GM19467 (cell line): ENCODE results near the gene MALSU1.

Source experiments
- ATAC-seq: cut with Tn5 transposase; IDR thresholded peaks from one replicate; pipeline ENCODE4 v1.9.1; 2021; ENCODE audit warnings: mild to moderate bottlenecking, moderate library complexity; ENCODE audit not compliant: unreplicated experiment

MALSU1 gene

DNA sequence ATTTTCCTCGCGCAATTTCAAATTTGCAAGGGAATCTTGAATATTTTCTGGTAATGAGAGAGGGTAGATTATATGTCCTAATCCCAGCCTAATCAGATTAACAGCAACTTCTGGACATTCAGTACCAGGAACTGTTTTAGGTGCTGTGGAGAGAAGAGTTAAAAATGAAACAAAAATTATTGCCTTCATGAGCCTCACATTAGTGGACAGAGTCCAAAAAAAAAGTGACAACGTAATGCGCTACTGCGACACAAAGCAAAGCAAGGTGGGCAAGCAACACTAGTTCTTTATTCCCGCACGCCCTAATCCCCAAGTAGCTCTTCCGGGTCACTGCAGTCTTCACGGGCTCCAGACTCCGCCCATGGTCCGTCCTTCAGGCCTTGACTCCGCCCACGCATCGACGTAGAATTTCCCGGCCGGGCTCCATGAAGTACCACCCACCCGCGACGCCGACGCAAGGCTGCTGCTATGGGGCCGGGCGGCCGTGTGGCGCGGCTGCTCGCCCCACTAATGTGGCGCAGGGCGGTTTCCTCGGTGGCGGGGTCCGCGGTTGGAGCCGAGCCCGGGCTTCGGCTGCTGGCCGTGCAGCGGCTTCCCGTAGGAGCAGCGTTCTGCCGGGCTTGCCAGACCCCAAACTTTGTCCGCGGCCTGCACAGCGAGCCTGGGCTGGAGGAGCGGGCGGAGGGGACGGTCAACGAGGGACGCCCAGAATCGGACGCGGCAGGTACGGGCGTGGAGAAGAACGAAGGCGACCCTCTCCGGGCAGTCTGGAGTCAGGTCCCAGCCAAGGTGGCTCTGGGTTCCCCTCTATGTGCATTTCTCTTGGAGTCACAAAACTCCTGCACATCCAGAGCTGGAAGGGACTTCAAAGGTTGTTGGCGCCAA is at the start of gene MALSU1:
Gene MALSU1 (plus strand): TSS at position 455 of the 885 bp plus-strand sequence. CDS start 14 bp downstream, at position 469.
- peak; percentile 98 for ATAC-seq

DNA sequence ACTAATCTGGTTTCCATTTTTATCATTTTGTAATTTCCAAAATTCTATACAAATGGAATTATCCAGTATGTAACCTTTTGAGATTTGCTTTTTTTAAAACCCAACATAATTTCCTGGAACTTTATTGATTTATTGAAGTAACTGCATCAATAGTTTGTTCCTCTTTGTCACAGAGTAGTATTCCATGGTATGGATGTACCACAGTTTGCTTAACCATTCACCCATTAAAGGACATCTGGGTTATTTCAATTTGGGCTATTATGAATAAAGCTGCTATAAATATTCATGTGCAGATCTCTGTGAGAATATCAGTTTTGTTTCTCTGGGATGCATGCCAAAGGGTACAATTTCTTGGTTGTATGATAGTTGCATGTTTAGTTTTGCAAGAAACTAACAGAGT is 49.7 kb upstream of the MALSU1 start:
- no peak for ATAC-seq

DNA sequence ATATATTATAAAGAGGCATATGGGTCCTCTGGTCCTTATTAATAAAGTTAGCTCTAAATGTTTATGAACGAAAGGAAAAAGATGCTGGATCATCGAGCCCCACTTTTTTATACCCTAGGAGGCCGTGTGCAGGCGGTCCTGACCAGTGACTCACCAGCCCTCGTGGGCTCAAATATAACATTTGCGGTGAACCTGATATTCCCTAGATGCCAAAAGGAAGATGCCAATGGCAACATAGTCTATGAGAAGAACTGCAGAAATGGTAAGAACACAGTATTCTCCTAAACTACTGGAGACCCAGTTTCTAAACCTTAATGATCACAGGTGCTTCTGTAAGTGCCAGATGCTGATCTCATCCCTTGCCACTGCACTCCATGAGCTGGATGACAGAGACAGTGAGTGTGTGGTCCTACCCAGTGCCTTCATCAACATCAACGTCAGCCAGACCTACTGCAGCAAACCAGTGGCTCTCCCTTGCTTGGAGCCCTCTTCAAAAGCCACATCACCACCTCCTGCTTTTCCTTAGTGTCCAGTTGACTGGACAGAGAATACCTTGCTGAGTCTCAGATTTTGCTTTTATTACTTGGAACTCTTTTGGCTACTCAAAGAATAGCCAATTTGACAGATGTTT is 45.0 kb upstream of the MALSU1 start:
- no peak for ATAC-seq

DNA sequence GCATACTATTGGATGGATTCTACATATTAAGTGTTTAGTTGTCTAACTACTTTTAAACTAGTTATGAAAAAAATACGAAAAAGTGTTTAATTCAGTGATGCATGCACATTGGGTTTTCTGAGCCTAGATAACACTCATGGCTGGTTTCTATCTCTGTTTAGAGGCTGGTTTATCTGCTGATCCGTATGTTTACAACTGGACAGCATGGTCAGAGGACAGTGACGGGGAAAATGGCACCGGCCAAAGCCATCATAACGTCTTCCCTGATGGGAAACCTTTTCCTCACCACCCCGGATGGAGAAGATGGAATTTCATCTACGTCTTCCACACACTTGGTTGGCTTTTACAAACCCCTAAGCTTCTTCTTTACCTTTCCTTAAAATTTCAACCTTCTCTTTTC is 42.4 kb upstream of the MALSU1 start:
- no peak for ATAC-seq

DNA sequence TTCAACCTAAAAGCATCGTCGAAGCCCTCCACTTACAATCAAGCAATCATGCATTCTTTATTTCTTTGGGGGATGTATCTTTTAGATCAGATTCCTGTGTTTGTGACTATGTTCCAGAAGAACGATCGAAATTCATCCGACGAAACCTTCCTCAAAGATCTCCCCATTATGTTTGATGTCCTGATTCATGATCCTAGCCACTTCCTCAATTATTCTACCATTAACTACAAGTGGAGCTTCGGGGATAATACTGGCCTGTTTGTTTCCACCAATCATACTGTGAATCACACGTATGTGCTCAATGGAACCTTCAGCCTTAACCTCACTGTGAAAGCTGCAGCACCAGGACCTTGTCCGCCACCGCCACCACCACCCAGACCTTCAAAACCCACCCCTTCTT is 38.8 kb upstream of the MALSU1 start:
- no peak for ATAC-seq

DNA sequence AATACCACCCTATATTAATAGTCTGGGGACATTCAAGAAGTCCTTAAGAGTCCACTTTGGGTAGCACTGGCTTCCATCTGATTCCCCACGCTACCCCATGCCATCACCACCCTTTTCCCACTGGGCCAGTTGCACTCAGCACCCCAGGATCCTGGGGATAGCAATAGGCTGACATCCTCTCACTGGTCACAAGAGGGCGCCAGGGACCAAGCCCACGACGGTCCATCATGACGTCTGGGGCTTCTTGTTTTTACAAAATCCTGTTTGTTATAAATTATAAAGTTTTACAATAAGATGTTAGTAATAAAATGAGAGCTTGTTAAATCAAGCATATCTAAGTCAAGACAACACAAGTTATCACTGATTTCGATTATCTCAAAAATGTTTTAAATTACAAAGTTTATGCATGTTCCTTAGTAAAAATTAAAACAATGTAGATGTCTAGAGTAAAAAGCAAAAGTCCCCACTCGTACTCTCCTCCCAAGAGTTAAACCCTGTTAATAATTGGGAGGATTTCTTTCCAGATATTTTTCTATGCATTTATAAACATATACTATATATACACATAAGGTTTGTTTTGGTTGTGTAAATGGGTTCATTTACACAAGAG is 37.2 kb upstream of the MALSU1 start:
- no peak for ATAC-seq

DNA sequence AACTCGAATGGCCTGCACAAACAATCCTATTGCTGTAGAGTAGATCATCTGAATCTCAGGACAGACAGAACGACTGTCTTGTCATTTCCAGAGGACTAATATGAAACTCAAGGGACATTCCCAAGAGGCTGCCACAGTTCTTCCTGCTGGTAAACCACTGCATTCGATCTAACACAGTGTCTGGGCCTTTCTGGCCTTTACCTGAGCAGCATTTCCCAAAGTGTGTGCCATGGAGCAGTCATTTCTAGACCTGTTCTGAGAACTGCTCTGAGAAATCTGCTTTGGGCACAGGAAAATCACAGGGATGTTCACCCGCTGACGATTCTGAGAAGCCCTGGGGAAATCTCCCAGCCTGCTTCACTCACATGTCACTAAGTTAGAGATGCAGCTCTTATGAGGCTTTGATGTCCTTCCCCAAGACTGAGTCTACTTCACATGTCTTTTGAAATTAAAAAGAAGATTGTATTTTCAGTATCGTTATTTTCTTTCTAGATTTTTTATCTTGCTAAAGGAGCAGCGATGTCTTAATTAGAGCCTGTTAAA is 34.2 kb upstream of the MALSU1 start:
- no peak for ATAC-seq

DNA sequence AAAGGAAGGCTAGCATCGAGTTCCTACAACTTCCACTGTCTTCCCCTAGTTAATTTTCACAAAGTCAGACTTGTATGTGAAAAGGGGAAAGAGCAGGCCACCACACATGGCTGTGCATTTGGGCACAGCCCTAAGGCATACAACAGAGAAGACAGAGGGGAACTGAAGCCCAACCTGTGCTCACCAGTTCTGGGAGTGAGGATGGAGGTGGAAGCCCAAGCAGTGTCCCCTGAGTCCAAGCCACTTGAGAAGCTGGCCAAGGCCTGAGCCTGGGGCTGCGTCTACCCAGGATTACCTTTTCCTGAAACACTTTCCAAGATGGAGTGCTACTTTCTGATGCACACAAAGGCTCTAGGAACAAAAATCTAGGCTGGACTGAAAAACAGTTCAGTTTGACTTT is 32.2 kb upstream of the MALSU1 start:
- ATAC-seq, result no peak

DNA sequence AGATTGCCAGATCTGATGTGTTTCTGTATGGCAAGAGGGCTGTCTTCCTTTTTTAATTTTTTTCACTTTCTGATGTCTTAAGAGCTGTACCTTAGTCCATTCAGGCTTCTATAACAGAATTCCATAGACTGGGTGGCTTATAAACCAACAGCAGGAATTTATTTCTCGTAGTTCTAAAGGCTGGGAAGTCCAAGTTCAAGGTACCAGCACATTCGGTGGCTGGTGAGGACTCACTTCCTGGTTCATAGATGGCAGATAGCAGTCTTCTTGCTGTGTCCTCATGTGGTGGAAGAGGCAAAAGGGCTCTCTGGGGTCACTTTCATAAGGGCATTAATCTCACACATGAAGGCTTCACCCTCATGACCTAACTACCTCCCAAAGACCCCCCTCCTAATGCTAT is 31.8 kb upstream of the MALSU1 start:
- ATAC-seq, result no peak

DNA sequence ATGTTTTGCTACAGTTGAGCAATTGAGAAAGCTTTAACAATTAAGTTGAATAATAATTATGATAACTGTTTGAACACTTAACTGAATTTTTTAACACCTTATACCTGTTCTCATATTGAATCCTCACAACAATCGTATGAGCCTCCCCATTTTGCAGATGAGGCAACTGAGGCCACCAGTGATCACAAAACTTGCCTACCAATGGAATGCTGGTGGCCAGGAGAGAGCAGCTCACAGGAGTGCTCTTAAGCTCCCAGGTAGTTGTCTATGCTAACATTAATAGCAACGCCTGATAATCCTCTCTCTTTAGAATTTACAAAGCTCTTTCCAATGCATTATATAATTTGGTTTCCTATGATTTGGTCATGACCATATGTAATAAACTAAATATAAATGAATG is 31.0 kb upstream of the MALSU1 start:
- no peak for ATAC-seq

DNA sequence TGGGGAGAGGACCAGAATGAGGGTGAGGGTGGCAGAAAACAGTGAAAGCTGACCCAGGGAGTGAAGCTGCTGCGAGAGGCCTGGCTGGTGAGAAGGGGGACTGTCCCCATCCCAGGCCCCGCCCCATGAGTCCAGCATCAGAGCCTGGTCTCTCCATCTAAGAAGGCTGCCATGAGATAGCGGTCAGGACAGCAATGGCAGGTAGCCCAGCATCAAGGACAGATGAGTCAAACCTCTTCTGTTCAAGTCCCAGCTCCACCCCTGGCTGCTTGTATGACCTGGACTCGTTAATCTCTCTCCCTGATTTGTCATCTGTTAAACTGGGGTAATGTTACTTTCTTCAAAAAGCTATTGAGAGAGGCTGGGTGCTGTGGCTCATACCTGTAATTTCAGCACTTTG is 30.4 kb upstream of the MALSU1 start:
- no peak for ATAC-seq

DNA sequence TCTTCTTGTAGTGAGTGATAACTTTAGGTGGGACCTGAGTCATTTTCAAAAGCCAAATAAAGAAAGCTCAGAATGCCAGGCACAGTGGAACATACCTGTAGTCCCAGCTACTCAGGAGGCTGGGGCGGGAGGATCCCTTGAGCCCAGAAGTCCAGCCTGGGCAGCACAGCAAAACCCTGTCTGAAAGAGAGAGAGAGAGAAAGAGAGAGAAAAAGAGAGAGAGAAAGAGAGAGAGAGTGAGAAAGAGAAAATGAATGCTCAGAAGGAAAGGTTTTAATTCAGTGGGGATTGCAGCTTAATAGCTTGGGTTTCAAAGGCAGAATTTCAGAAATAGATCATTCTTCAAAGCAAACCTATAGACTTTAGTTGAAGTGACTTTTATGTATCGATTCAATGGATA is 26.9 kb upstream of the MALSU1 start:
- no peak for ATAC-seq

DNA sequence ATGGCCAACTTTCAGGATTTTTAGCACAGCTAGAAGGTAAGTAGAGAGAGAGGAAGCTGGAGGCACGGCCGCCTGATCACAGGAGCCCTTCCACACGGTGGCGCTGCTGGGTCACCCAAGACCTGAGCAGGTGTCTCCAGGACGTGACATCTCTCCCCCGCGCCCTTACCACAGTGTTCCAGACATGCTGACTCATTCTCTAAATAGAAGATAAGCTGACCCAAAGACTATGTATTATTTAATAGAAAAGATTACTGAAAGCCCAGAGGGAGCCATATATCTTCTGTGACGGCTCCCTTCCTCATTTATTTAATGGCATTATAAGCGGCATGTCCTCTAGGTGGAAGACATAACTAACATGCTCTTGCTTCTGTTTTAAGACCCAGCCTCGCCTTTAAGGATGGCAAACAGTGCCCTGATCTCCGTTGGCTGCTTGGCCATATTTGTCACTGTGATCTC is 26.0 kb upstream of the MALSU1 start:
- ATAC-seq, result peak; percentile 83

DNA sequence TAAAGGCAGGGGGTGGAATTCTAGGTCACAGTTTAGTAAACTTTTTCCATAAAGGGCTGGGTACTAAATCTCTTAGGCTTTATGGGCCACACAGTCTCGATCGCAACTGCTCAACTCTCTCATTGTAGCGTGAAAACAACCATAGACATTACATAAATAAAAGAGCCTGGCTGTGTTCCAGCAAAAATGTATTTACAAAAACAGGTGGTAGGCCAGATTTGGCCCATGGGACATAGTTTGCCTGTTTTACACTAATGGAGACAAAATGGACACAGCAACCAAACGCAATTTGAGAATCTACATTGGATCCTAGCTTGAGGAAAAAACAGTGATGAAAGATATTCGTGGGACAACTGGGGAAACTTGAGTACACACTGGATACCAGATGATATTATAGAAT is 23.2 kb upstream of the MALSU1 start:
- ATAC-seq, result no peak

DNA sequence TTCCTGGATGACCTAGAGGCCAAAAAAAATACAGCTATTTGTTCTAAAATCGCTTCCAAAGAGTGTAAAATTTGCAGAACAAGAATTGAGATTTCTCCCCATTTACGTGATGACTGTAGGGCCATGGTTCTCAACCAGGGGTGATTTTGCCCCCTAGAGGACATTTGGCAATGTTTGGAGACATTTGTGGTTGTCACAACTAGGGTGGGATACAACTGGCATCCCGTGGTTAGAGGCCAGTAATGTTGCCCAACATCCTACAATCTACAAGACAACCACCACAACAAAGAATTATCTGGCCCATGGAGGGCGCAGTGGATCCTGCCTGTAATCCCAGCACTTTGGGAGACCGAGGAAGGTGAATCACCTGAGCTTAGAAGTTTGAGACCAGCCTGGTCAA is 22.8 kb upstream of the MALSU1 start:
- ATAC-seq, result no peak

DNA sequence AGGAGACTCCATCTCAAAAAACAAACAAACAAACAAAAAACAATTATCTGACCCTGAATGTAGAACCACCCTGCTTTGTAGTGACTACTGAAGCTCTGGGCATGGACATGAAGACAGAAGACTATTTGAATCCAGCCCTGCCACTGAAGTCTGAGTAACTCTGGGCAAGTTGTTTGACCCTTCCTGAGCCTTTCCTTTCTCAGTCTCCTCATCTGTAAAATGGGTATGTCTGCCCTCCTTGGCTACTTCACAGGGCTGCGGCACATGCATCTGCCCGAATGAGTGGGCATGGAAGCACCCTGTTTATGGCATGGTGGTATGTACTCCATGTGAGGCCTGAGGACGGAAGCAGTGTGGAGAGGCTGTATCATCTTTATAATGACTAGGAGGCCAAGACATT is 22.2 kb upstream of the MALSU1 start:
- ATAC-seq, result no peak

DNA sequence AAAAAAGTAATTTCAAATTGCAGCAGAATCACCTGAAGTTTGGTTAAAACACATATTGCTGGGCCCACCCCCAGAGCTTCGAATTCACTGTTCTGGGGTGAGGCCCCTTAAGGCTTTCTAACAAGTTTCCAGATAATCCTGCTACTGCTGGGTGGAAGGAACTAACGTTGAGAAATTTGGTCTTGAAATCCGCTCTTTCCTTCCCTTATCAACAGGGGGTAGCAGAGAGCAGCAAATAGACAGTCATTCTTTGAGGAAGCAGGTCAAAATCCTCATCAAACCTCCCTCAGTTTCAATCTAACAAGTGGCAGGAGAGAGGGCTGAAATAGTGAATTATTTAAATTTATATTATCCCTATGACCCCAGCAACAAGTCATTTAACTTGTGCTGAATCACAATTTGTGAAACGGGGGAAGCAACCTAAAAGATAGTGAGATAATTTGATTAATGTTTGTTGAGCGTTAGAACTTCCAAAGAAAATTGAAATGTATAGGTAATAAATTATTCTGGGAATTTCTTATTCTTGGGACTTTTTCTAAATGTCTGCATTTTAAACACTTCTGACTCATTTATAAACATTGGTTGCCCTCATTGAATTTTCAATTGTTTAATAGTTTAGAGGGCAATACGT is 21.7 kb upstream of the MALSU1 start:
- no peak for ATAC-seq

DNA sequence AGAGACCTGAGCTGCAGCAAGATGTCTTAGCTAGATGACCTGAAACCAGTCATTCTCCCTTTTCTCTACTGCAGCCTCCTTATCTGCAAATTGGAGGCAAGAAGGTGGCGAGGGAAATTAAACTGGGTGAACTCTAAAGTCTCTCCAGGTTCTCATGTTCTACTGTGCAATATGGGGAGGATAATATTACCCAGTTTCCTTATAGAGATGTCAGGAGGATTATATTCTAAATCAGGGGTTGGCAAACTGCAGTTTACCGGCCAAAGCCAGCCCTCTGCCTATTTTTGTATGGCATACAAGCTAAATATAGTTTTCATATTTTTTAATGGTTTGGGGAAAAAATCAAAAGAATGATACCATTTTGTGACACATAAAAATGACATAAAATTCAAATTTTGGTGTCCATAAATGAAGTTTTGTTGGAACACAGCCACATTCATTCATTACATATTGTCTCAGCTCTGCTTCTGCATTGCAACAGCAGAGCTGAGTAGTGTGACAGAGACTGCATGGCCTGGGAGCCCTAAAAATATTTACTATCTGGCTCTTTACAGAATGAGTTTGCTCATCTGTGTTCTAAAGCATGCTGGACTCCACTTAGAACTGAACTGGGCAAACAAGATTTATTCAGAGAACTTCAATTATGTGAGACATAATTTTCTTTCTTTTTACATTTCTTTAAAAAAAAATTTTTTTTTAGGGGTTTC is 19.2 kb upstream of the MALSU1 start:
- ATAC-seq, result no peak

DNA sequence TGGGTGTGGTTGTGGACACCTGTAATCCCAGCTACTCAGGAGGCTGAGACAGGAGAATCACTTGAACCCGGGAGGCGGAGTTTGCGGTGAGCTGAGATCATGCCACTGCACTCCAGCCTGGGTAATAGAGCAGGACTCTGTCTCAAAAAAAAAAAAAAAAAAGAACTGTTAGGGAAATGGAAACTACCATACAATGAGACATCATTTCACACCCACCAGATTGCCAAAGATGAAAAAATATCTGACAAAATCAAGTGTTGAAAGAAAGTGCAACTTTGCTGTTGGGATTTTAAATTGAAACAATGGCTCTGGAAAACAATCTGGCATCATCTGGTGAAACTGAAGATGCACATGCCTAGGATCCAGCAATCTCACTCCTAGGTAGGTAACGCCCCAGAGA is 16.1 kb upstream of the MALSU1 start:
- no peak for ATAC-seq

DNA sequence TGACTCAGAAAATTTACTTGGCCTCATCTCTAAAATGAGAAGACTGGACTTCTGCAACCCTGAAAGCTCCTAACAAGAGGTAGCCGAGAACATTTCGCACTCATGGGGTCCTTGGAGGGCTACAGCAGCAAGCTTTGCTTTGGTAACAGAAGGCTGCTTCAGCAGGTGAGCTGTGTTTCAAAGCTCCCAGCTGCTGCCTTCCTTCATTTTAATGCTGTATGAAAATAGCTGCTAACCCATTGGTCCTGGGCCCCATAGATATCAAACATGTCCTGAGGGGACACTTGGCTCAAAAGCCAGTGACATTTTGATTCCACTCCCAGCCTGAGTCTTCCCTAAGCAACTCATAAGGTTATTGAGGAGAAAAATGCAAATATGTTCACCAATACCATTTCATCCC is 14.3 kb upstream of the MALSU1 start:
- ATAC-seq, result no peak
